K562 (cell line): ENCODE measurements around the gene TMEM273. TPM values are rescaled to one million over a fixed set of nuclear protein-coding genes. Genes with fewer than 3 reads are reported as not detected.

Source experiments
- DNMT1 ChIP-seq: fragments of 450-650 bp; IDR thresholded peaks from 2 replicates; pipeline ENCODE4 v1.6.1; 2016; ENCODE audit warnings: antibody characterized with exemption, mild to moderate bottlenecking
- ETV6 ChIP-seq, 3 experiments: fragments of 150-350 bp in 1 of 3; sonication (generic) in 1 of 3; formaldehyde crosslinking in 1 of 3; IDR thresholded peaks; 2 replicates each; pipeline versions ENCODE4 v1.6.1 to v1.8.0; 2014 to 2022; ENCODE audit warnings: borderline replicate concordance in 2 of 3, low read depth in 2 of 3, antibody characterized with exemption in 1 of 3, low read length in 1 of 3, mild to moderate bottlenecking in 1 of 3, missing genetic modification reagents in 1 of 3
- EWSR1 ChIP-seq: fragments of 450-650 bp; IDR thresholded peaks from 2 replicates; pipeline ENCODE4 v1.6.1; 2018; ENCODE audit warnings: borderline replicate concordance, mild to moderate bottlenecking, low read depth, moderate library complexity; ENCODE audit not compliant: partially characterized antibody
- MCM3 ChIP-seq: fragments of 450-650 bp; IDR thresholded peaks from 2 replicates; pipeline ENCODE4 v1.6.1; 2016
- NCOA4 ChIP-seq: fragments of 450-650 bp; IDR thresholded peaks from 2 replicates; pipeline ENCODE4 v1.6.1; 2018; ENCODE audit warnings: mild to moderate bottlenecking; ENCODE audit not compliant: partially characterized antibody
- RUNX1 ChIP-seq: sonication (generic); IDR thresholded peaks from 2 replicates; pipeline ENCODE4 v1.6.1; 2016; ENCODE audit warnings: antibody characterized with exemption, low read depth
- TARDBP ChIP-seq: fragments of 450-650 bp; IDR thresholded peaks from 2 replicates; pipeline ENCODE4 v1.6.1; 2016
- TBL1XR1 ChIP-seq, 2 experiments: IDR thresholded peaks; 2 replicates each; pipeline ENCODE4 v1.6.1; 2012; ENCODE audit warnings: improper control_type of control experiment in 2 of 2, low read length in 2 of 2, mild to moderate bottlenecking in 1 of 2
- ZFP30 ChIP-seq: fragments of 250-450 bp; sonication (Bioruptor Pico); IDR thresholded peaks from 2 replicates; pipeline ENCODE4 v1.8.0; 2022; ENCODE audit warnings: moderate library complexity, mild to moderate bottlenecking, inconsistent platforms, borderline replicate concordance
- ZNF184 ChIP-seq: sonication (generic); formaldehyde crosslinking; IDR thresholded peaks from 2 replicates; pipeline ENCODE4 v1.5.0; 2020; ENCODE audit warnings: missing genetic modification reagents
- ZNF408 ChIP-seq: fragments of 250-450 bp; sonication (Bioruptor Pico); IDR thresholded peaks from 2 replicates; pipeline ENCODE4 v1.4.0; 2020; ENCODE audit warnings: low read depth, mild to moderate bottlenecking, moderate library complexity
- polyA plus RNA-seq, 8 experiments: library from polyadenylated mRNA; depleted of rRNA in 4 of 8; stranded (reverse) in 5 of 8; unstranded in 3 of 8; fragments of >200 nt; fragmentation: Nextera tagmentation in 2 of 8; fragmentation: Illumina TruSeq in 1 of 8; extraction: Ambion mirVana in 2 of 8; extraction: Trizol in 1 of 8; gene quantifications; 2 replicates each; pipeline versions ENCODE4 v1.2.1 to v1.2.3, GENCODE V29; 2011 to 2014; ENCODE audit warnings: inconsistent platforms in 1 of 8, missing spikeins in 1 of 8
- total RNA-seq, 7 experiments: library from RNA; depleted of rRNA in 6 of 7; stranded (reverse); fragments of >200 nt in 6 of 7; fragmentation: Illumina TruSeq in 2 of 7; extraction: Trizol in 2 of 7; gene quantifications; 2 replicates each; pipeline versions ENCODE4 v1.2.1 to v1.2.3, GENCODE V29; 2011 to 2021; ENCODE audit warnings: low replicate concordance in 1 of 7
- TF ChIP-seq, protein P1 (sequence below): sonication (generic); formaldehyde crosslinking; IDR thresholded peaks from 2 replicates; pipeline ENCODE4 v1.8.1; 2023; ENCODE audit warnings: mild to moderate bottlenecking, missing genetic modification reagents
- TF ChIP-seq, protein P2 (sequence below): fragments of 450-650 bp; IDR thresholded peaks from 2 replicates; pipeline ENCODE4 v1.6.1; 2017; ENCODE audit warnings: antibody characterized with exemption, mild to moderate bottlenecking
- TF ChIP-seq, protein P3 (sequence below): fragments of 250-450 bp; sonication (Bioruptor Pico); IDR thresholded peaks from 2 replicates; pipeline ENCODE4 v1.9.0; 2021; ENCODE audit warnings: mild to moderate bottlenecking
- TF ChIP-seq, protein P4 (sequence below): fragments of 450-650 bp; IDR thresholded peaks from one replicate; pipeline ENCODE4 v1.6.1; 2018; ENCODE audit warnings: mild to moderate bottlenecking, moderate library complexity; ENCODE audit not compliant: partially characterized antibody
- TF ChIP-seq, protein P5 (sequence below): fragments of 250-450 bp; sonication (Bioruptor Pico); IDR thresholded peaks from 2 replicates; pipeline ENCODE4 v1.4.0; 2020; ENCODE audit warnings: mild to moderate bottlenecking, moderate library complexity

The TMEM273 gene
- total and polyA plus RNA-seq, 9 of the 15 experiments (the other 6 are each of a cell fraction or from before 2014, with no cell fraction given), result 39.2 to 131 (median 95.6) TPM

DNA sequence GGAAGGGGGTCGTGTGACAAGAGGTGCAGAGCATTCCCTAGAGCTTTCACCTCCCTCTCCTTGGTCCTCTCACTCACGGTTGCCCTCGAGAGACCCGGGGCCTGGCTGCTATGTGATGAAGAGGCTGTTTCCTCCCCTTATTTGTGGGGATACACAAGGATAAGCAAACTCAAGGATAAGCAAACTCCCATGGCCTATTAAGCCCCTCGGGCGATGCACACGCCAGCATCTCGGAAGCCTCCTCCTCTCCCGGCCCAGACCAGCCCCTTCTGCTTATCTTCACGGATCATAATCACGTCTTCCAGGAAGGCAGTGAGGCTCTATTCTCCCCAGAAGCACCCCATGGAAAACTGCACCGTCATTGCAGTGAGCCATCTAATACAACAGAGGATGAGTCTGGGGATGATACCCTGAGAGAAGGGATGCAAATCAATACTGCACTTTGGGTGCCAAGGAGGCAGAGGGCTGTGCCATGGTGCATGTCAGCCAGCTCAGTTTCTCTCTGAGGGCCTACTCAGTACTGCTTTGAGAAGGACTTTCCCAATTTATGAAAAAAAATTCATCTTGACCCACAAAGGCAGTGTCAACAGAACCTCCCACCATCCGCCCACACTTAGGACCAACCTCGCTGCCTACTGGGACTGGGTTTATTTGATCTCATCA, 22.2 kb downstream of the TMEM273 start (continued):
- TF ChIP-seq ZFP30 (CRISPR knock-in tag), result no peak
- TF ChIP-seq MCM3, result no peak
- no peak for TF ChIP-seq TARDBP
- TF ChIP-seq TBL1XR1 (IDR thresholded peaks at IDR 0.05; ENCODE audit: low read length in 2 of 2), result peak; percentile 43 to 85; a peak in 2 of 4 replicates
- TF ChIP-seq ETV6 (IDR thresholded peaks at IDR 0.05; ENCODE audit: borderline replicate concordance in 1 of 2, low read depth in 2 of 2, low read length in 1 of 2), result peak; percentile 60 to 71; a peak in 2 of 4 replicates
- no peak for TF ChIP-seq ETV6 (CRISPR knock-in tag; IDR thresholded peaks at IDR 0.05; ENCODE audit: borderline replicate concordance)
- TF ChIP-seq NCOA4, result no peak
- TF ChIP-seq, protein P1, sequence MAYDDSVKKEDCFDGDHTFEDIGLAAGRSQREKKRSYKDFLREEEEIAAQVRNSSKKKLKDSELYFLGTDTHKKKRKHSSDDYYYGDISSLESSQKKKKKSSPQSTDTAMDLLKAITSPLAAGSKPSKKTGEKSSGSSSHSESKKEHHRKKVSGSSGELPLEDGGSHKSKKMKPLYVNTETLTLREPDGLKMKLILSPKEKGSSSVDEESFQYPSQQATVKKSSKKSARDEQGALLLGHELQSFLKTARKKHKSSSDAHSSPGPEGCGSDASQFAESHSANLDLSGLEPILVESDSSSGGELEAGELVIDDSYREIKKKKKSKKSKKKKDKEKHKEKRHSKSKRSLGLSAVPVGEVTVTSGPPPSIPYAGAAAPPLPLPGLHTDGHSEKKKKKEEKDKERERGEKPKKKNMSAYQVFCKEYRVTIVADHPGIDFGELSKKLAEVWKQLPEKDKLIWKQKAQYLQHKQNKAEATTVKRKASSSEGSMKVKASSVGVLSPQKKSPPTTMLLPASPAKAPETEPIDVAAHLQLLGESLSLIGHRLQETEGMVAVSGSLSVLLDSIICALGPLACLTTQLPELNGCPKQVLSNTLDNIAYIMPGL (CRISPR knock-in tag), result no peak
- no peak for TF ChIP-seq RUNX1
- peak; percentile 2; the same call in 1 of the 2 replicates for TF ChIP-seq DNMT1
- TF ChIP-seq ZNF184, result no peak
- TF ChIP-seq, protein P2, sequence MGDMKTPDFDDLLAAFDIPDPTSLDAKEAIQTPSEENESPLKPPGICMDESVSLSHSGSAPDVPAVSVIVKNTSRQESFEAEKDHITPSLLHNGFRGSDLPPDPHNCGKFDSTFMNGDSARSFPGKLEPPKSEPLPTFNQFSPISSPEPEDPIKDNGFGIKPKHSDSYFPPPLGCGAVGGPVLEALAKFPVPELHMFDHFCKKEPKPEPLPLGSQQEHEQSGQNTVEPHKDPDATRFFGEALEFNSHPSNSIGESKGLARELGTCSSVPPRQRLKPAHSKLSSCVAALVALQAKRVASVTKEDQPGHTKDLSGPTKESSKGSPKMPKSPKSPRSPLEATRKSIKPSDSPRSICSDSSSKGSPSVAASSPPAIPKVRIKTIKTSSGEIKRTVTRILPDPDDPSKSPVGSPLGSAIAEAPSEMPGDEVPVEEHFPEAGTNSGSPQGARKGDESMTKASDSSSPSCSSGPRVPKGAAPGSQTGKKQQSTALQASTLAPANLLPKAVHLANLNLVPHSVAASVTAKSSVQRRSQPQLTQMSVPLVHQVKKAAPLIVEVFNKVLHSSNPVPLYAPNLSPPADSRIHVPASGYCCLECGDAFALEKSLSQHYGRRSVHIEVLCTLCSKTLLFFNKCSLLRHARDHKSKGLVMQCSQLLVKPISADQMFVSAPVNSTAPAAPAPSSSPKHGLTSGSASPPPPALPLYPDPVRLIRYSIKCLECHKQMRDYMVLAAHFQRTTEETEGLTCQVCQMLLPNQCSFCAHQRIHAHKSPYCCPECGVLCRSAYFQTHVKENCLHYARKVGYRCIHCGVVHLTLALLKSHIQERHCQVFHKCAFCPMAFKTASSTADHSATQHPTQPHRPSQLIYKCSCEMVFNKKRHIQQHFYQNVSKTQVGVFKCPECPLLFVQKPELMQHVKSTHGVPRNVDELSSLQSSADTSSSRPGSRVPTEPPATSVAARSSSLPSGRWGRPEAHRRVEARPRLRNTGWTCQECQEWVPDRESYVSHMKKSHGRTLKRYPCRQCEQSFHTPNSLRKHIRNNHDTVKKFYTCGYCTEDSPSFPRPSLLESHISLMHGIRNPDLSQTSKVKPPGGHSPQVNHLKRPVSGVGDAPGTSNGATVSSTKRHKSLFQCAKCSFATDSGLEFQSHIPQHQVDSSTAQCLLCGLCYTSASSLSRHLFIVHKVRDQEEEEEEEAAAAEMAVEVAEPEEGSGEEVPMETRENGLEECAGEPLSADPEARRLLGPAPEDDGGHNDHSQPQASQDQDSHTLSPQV, result peak; percentile 96
- TF ChIP-seq, protein P3, sequence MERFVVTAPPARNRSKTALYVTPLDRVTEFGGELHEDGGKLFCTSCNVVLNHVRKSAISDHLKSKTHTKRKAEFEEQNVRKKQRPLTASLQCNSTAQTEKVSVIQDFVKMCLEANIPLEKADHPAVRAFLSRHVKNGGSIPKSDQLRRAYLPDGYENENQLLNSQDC (CRISPR knock-in tag), result no peak
- TF ChIP-seq, protein P4, sequence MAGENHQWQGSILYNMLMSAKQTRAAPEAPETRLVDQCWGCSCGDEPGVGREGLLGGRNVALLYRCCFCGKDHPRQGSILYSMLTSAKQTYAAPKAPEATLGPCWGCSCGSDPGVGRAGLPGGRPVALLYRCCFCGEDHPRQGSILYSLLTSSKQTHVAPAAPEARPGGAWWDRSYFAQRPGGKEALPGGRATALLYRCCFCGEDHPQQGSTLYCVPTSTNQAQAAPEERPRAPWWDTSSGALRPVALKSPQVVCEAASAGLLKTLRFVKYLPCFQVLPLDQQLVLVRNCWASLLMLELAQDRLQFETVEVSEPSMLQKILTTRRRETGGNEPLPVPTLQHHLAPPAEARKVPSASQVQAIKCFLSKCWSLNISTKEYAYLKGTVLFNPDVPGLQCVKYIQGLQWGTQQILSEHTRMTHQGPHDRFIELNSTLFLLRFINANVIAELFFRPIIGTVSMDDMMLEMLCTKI, result no peak
- no peak for TF ChIP-seq ZNF408
- TF ChIP-seq, protein P5, sequence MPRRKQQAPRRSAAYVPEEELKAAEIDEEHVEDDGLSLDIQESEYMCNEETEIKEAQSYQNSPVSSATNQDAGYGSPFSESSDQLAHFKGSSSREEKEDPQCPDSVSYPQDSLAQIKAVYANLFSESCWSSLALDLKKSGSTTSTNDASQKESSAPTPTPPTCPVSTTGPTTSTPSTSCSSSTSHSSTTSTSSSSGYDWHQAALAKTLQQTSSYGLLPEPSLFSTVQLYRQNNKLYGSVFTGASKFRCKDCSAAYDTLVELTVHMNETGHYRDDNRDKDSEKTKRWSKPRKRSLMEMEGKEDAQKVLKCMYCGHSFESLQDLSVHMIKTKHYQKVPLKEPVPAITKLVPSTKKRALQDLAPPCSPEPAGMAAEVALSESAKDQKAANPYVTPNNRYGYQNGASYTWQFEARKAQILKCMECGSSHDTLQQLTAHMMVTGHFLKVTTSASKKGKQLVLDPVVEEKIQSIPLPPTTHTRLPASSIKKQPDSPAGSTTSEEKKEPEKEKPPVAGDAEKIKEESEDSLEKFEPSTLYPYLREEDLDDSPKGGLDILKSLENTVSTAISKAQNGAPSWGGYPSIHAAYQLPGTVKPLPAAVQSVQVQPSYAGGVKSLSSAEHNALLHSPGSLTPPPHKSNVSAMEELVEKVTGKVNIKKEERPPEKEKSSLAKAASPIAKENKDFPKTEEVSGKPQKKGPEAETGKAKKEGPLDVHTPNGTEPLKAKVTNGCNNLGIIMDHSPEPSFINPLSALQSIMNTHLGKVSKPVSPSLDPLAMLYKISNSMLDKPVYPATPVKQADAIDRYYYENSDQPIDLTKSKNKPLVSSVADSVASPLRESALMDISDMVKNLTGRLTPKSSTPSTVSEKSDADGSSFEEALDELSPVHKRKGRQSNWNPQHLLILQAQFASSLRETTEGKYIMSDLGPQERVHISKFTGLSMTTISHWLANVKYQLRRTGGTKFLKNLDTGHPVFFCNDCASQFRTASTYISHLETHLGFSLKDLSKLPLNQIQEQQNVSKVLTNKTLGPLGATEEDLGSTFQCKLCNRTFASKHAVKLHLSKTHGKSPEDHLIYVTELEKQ (CRISPR knock-in tag), result no peak
- TF ChIP-seq EWSR1, result no peak
